ENCODE measurements around the gene TOB1.

The TOB1 gene

GRCh38 chr17:50832267-50832863 is 33.8 kb downstream of the TOB1 start:
- no peak for DNase-seq (ENCODE audit: low read depth in 2 of 2)

GRCh38 chr17:50831471-50831928 is 34.7 kb downstream of the TOB1 start:
- no peak for DNase-seq (ENCODE audit: low read depth in 2 of 2)

GRCh38 chr17:50830994-50831393 is 35.2 kb downstream of the TOB1 start:
- DNase-seq (ENCODE audit: low read depth in 2 of 2): no peak

GRCh38 chr17:50830352-50830751 is 35.8 kb downstream of the TOB1 start:
- no peak for DNase-seq (ENCODE audit: low read depth in 2 of 2)

- DNase-seq (ENCODE audit: low read depth in 2 of 2): no peak
Measured at GRCh38 chr17:50829332-50829731, 36.8 kb downstream of the TOB1 start.

- DNase-seq (ENCODE audit: low read depth in 2 of 2): no peak
Measured at GRCh38 chr17:50828508-50829170, 37.5 kb downstream of the TOB1 start.

- no peak for DNase-seq (ENCODE audit: low read depth in 2 of 2)
Measured at GRCh38 chr17:50825188-50825587, 41.0 kb downstream of the TOB1 start.

- DNase-seq (ENCODE audit: low read depth in 2 of 2): no peak
Measured at GRCh38 chr17:50824429-50824828, 41.7 kb downstream of the TOB1 start.

- no peak for DNase-seq (ENCODE audit: low read depth in 2 of 2)
Measured at GRCh38 chr17:50822550-50822949, 43.6 kb downstream of the TOB1 start.

- no peak for DNase-seq (ENCODE audit: low read depth in 2 of 2)
Measured at GRCh38 chr17:50820651-50821050, 45.5 kb downstream of the TOB1 start.

GRCh38 chr17:50818921-50819657 is 47.1 kb downstream of the TOB1 start:
- DNase-seq (ENCODE audit: low read depth in 2 of 2): no peak

GRCh38 chr17:50818261-50818660 is 47.9 kb downstream of the TOB1 start:
- no peak for DNase-seq (ENCODE audit: low read depth in 2 of 2)

- DNase-seq (ENCODE audit: low read depth in 2 of 2): no peak
Measured at GRCh38 chr17:50817838-50818237, 48.3 kb downstream of the TOB1 start.

- peak; percentile 27 to 47 for DNase-seq (ENCODE audit: low read depth in 2 of 2)
Measured at GRCh38 chr17:50816771-50817751, 49.1 kb downstream of the TOB1 start.

GRCh38 chr17:50816271-50816670 is 49.9 kb downstream of the TOB1 start:
- DNase-seq (ENCODE audit: low read depth in 2 of 2): no peak

- no peak for DNase-seq (ENCODE audit: low read depth in 2 of 2)
Measured at GRCh38 chr17:50815400-50815799, 50.8 kb downstream of the TOB1 start.

GRCh38 chr17:50813583-50813982 is 52.6 kb downstream of the TOB1 start:
- no peak for DNase-seq (ENCODE audit: low read depth in 2 of 2)

All from stimulated activated CD8-positive, alpha-beta memory T cell treated with anti-CD3 and anti-CD28 coated beads, Interleukin-2, amount 100 ng/mL, for 48 hours (primary cell).